Kidney (tissue), 14 donors: ENCODE measurements around the gene POMT1. TPM values are rescaled to one million over a fixed set of nuclear protein-coding genes. Genes with fewer than 3 reads are reported as not detected.

Experiments used
- DNase-seq, 5 donors: peaks; one replicate each; pipeline ENCODE4 v3.0.0-alpha.2; 2013 to 2020
- FAIRE-seq: peaks from 2 replicates; lab custom pipeline; 2012; peaks lifted over from hg19 to GRCh38; lab: Jason Lieb, UNC
- H3K27ac ChIP-seq, 2 donors: one replicate each; pipeline ENCODE4 v1.7.0; 2013; ENCODE audit warnings: low read depth in 2 of 2, low read length in 2 of 2, inconsistent platforms in 1 of 2
- H3K27me3 ChIP-seq: one replicate; pipeline ENCODE4 v1.7.1; 2013; ENCODE audit warnings: low read length, inconsistent platforms; ENCODE audit not compliant: control insufficient read depth, insufficient read depth
- H3K36me3 ChIP-seq, 3 donors: one replicate each; pipeline versions ENCODE4 v1.7.0 to v1.7.1; 2013; ENCODE audit warnings: low read length in 3 of 3, control low read depth in 1 of 3, inconsistent platforms in 1 of 3; ENCODE audit not compliant: insufficient read depth in 3 of 3, control insufficient read depth in 2 of 3
- H3K4me1 ChIP-seq, 3 donors: one replicate each; pipeline versions ENCODE4 v1.7.0 to v1.7.1; 2013; ENCODE audit warnings: low read length in 3 of 3, inconsistent platforms in 1 of 3, low read depth in 1 of 3; ENCODE audit not compliant: control insufficient read depth in 2 of 3, insufficient read depth in 2 of 3
- H3K4me3 ChIP-seq, 3 donors: one replicate each; pipeline versions ENCODE4 v1.7.0 to v1.8.1; 2013; ENCODE audit warnings: low read length in 3 of 3, control low read depth in 1 of 3, inconsistent platforms in 1 of 3
- H3K9ac ChIP-seq, 3 donors: one replicate each; pipeline versions ENCODE4 v1.7.0 to v1.7.1; 2013; ENCODE audit warnings: low read length in 3 of 3, control low read depth in 1 of 3, inconsistent platforms in 1 of 3
- H3K9me3 ChIP-seq, 3 donors: one replicate each; pipeline versions ENCODE4 v1.7.0 to v1.7.1; 2013; ENCODE audit warnings: low read length in 3 of 3, control low read depth in 1 of 3, inconsistent platforms in 1 of 3; ENCODE audit not compliant: control insufficient read depth in 2 of 3, insufficient read depth in 1 of 3
- CTCF ChIP-seq: IDR thresholded peaks from 3 replicates; pipeline ENCODE4 v1.5.1; 2012; ENCODE audit warnings: mild to moderate bottlenecking, moderate library complexity, borderline replicate concordance; ENCODE audit not compliant: insufficient read depth; ENCODE audit errors: extremely low read depth
- intact Hi-C: fragments of 100-400 bp; cut with DNase I; formaldehyde crosslinking; loops from one replicate; pipeline ENCODE4 v1.11.1; 2022
- polyA plus RNA-seq: library from polyadenylated mRNA; stranded (reverse); fragments of 350-450 nt; fragmentation: Illumina TruSeq; extraction: RNeasy Lipid Tissue Mini Kit (QIAGEN cat#74804); gene quantifications from one replicate; pipeline ENCODE4 v1.2.3, GENCODE V29; 2014; ENCODE audit warnings: low read depth, low replicate concordance; ENCODE audit not compliant: insufficient read depth
- total RNA-seq: library from RNA; stranded (reverse); fragmentation: NEBNext Ultra II Directional; extraction: Animal tissue kit (Norgen Biotek cat#: 25700); gene quantifications from one replicate; pipeline ENCODE4 v1.2.1, GENCODE V29; 2021
- donor health status: control.
- donor health status: control.
- donor health status: control.
- donor health status: control.
- donor health status: control.
- donor health status: DM: yes; HTN: yes; CAD: no.
- donor health status: Normal renal cell carcinoma (clear cell type).

The POMT1 gene
- total and polyA plus RNA-seq, 2 donors from 2014 or later: 32.3 to 36.5 TPM

GRCh38 chr9:131477367-131477766 lies 25.4 kb upstream of the POMT1 start:
- no peak overlapping the region for H3K4me3 ChIP-seq
- H3K9ac ChIP-seq: no peak overlapping the region
- DNase-seq: peak in 1 of 5 donors; percentile 71
- H3K27me3 ChIP-seq: no peaks in the 10 kb centered on the region
- H3K9me3 ChIP-seq: no peaks in the 10 kb centered on the region
- intact Hi-C loops: no loop called here
- FAIRE-seq: no peak
- no peak for TF ChIP-seq CTCF
- peaks cover 15 to 69% (median 49%) of the 10 kb centered on the region in 3 donors for H3K36me3 ChIP-seq
- H3K4me1 ChIP-seq: peaks cover 0 to 8% (median 0%) of the 10 kb centered on the region in 3 donors
- no peak overlapping the region for H3K27ac ChIP-seq

GRCh38 chr9:131477816-131478419 lies 24.8 kb upstream of the POMT1 start:
- Histone ChIP-seq H3K4me1 (peaks cover 0 to 8% (median 0%) of the 10 kb centered on the region in 3 donors), H3K27ac (no peak overlapping the region), H3K36me3 (peaks cover 13 to 73% (median 50%) of the 10 kb centered on the region in 3 donors), H3K27me3 (no peaks in the 10 kb centered on the region), H3K9ac (no peak overlapping the region), H3K4me3 (no peak overlapping the region), H3K9me3 (no peaks in the 10 kb centered on the region)
- FAIRE-seq: no peak
- TF ChIP-seq CTCF: no peak
- peak in 1 of 5 donors; percentile 42 for DNase-seq
- intact Hi-C loops: no loop called here

- Histone ChIP-seq H3K9me3 (no peaks in the 10 kb centered on the region), H3K27ac (no peak overlapping the region), H3K36me3 (peaks cover 11 to 73% (median 50%) of the 10 kb centered on the region in 3 donors), H3K4me1 (peaks cover 0 to 6% (median 0%) of the 10 kb centered on the region in 3 donors), H3K9ac (no peak overlapping the region), H3K4me3 (no peak overlapping the region), H3K27me3 (no peaks in the 10 kb centered on the region)
- TF ChIP-seq CTCF: peak; percentile 47
- intact Hi-C loops: no loop called here
- FAIRE-seq: no peak
- peak; percentile 58 to 85 (median 69) for DNase-seq
Observed at GRCh38 chr9:131478421-131478868, 24.3 kb upstream of the POMT1 start.
